Measurements from ENCODE around the gene ACP7. TPM values are rescaled to one million over a fixed set of nuclear protein-coding genes. Genes with fewer than 3 reads are reported as not detected.
"Not testable (repeated sequence)": the region's sequence is repeated elsewhere in the genome, so short reads cannot be mapped to it uniquely, and the experiment has no call there.

The ACP7 gene
- total and polyA plus RNA-seq, 2 of the 4 experiments (the other 2 are of a cell fraction) = not detected

DNA sequence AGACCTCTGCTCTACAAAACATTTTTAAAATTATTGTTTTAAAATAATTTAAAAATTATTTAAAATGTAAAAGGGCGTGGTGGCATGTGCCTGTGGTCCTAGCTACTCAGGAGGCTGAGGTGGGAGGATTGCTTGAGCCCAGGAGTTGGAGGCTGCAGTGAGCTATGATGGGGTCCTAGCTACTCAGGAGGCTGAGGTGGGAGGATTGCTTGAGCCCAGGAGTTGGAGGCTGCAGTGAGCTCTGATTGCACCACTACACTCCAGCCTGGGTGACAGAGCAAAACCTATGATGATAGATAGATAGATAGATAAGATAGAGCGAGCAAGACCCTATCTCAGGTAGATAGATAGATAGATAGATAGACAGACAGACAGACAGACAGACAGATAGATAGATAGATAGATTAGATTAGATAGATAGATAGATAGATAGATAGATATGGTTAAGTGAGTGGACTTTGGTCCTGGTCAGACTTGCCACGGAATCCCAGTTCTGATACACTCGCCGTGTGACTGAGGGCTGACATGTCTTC, 59.7 kb downstream of the ACP7 start:
- H3K18ac ChIP-seq (ENCODE audit: low read depth, low read length); DNase-seq; H3K4me2 ChIP-seq (ENCODE audit: low read depth, low read length); H2BK120ac ChIP-seq (ENCODE audit: low read depth, low read length); H2BK15ac ChIP-seq (ENCODE audit: low read depth, low read length); H2AFZ ChIP-seq (replicated peaks; ENCODE audit: low read length, poor library complexity); H3K56ac ChIP-seq (ENCODE audit: extremely low read depth, insufficient read depth, low read length); H2AK9ac ChIP-seq (replicated peaks; ENCODE audit: low read depth, low read length, poor library complexity); BruUV-seq (replicated peaks); H2BK5ac ChIP-seq (ENCODE audit: low read depth, low read length, poor library complexity, severe bottlenecking); intact Hi-C loops (cut with micrococcal nuclease); H4K5ac ChIP-seq (ENCODE audit: low read depth, low read length); H4K8ac ChIP-seq (ENCODE audit: low read depth in 2 of 2, low read length in 2 of 2); H3K9ac ChIP-seq (ENCODE audit: low read depth, low read length); H3K9me1 ChIP-seq (ENCODE audit: insufficient read depth, low read length); H3K9me3 ChIP-seq (ENCODE audit: control insufficient read depth, insufficient read depth, low read length); H3K4ac ChIP-seq (ENCODE audit: low read depth, low read length); H3K23ac ChIP-seq (ENCODE audit: low read depth, low read length); H3K14ac ChIP-seq (replicated peaks; ENCODE audit: low read depth, low read length); in situ Hi-C loops (cut with MboI; ENCODE audit: low sequenced_read_pairs); H3K27ac ChIP-seq (ENCODE audit: insufficient read depth, low read length); dilution Hi-C loops (cut with HindIII; ENCODE audit: low sequenced_read_pairs, unreplicated experiment); H3K4me1 ChIP-seq (ENCODE audit: control insufficient read depth, insufficient read depth, low read length); POLR2A ChIA-PET (ENCODE audit: unreplicated experiment); H2AK5ac ChIP-seq (ENCODE audit: low read depth, low read length); ATAC-seq (ENCODE audit: low read depth); H3K36me3 ChIP-seq (ENCODE audit: control insufficient read depth, insufficient read depth, low read length); H2BK20ac ChIP-seq (ENCODE audit: low read depth, low read length); H3K27me3 ChIP-seq (ENCODE audit: control insufficient read depth, insufficient read depth, low read length); H4K91ac ChIP-seq (ENCODE audit: insufficient read depth, low read depth, low read length); H3K4me3 ChIP-seq (ENCODE audit: insufficient read depth, low read depth, low read length); CTCF ChIA-PET: not testable (repeated sequence)
- WGBS, 2 experiments (ENCODE audit: extremely low coverage in 2 of 2, insufficient read length in 1 of 2) = 83% methylated on average over 1 of the region's 5 CpGs; no CpG with 5 or more reads in 1 of the 2 experiments
- Histone ChIP-seq H3K79me1 (ENCODE audit: low read depth in 1 of 2, low read length in 2 of 2) (peaks cover 49 to 77% of the 10 kb centered on the region in 2 experiments), H4K20me1 (ENCODE audit: insufficient read depth, low read length) (peaks cover 66% of the 10 kb centered on the region)
